Nephron (organoid): ENCODE measurements around the gene MTARC1.
A peak's percentile ranks its signal among the peaks of the same experiment; 100 is the strongest.

Experiments used
- H3K27ac Mint-ChIP-seq, 3 experiments: 2 replicates each; pipeline ENCODE4 v1.8.0; 2020; ENCODE audit warnings: mixed read lengths in 3 of 3, mild to moderate bottlenecking in 2 of 3, moderate library complexity in 1 of 3
- H3K27me3 Mint-ChIP-seq: 2 replicates; pipeline ENCODE4 v1.8.0; 2021; ENCODE audit warnings: low read depth, mild to moderate bottlenecking, moderate library complexity, mixed read lengths
- H3K36me3 Mint-ChIP-seq: 2 replicates; pipeline ENCODE4 v1.8.0; 2020; ENCODE audit warnings: low read depth, mixed read lengths
- H3K4me1 Mint-ChIP-seq: 2 replicates; pipeline ENCODE4 v1.8.0; 2020; ENCODE audit warnings: mixed read lengths
- H3K4me3 Mint-ChIP-seq, 3 experiments: 2 replicates each; pipeline ENCODE4 v1.8.0; 2020; ENCODE audit warnings: mild to moderate bottlenecking in 3 of 3, mixed read lengths in 3 of 3, moderate library complexity in 2 of 3
- H3K9me3 Mint-ChIP-seq: 2 replicates; pipeline ENCODE4 v1.8.0; 2020; ENCODE audit warnings: mixed read lengths
- CTCF ChIP-seq, 3 experiments: fragments of 200-600 bp; sonication (generic); IDR thresholded peaks; one replicate each; pipeline ENCODE4 v1.5.0; 2021; ENCODE audit warnings: antibody characterized with exemption in 3 of 3; ENCODE audit not compliant: unreplicated experiment in 3 of 3

MTARC1 gene

GRCh38 chr1:220770245-220770913 is 16.3 kb upstream of the MTARC1 start:
- H3K27ac Mint-ChIP-seq: no peak overlapping the region
- TF ChIP-seq CTCF (IDR thresholded peaks at IDR 0.05; ENCODE audit: unreplicated experiment in 3 of 3): no peak
- no peak overlapping the region for H3K4me3 Mint-ChIP-seq
- H3K4me1 Mint-ChIP-seq: peaks cover 9% of the 10 kb centered on the region
- no peaks in the 10 kb centered on the region for H3K36me3 Mint-ChIP-seq
- H3K27me3 Mint-ChIP-seq: no peaks in the 10 kb centered on the region
- no peaks in the 10 kb centered on the region for H3K9me3 Mint-ChIP-seq

GRCh38 chr1:220772846-220773245 is 13.9 kb upstream of the MTARC1 start:
- H3K4me1 Mint-ChIP-seq: peaks cover 3% of the 10 kb centered on the region
- H3K27me3 Mint-ChIP-seq: no peaks in the 10 kb centered on the region
- H3K9me3 Mint-ChIP-seq: no peaks in the 10 kb centered on the region
- H3K27ac Mint-ChIP-seq: no peak overlapping the region
- TF ChIP-seq CTCF (IDR thresholded peaks at IDR 0.05; ENCODE audit: unreplicated experiment in 3 of 3): no peak
- no peaks in the 10 kb centered on the region for H3K36me3 Mint-ChIP-seq
- H3K4me3 Mint-ChIP-seq: no peak overlapping the region

GRCh38 chr1:220775240-220775853 is 11.4 kb upstream of the MTARC1 start:
- Mint-ChIP-seq H3K27me3 (no peaks in the 10 kb centered on the region), H3K27ac (no peak overlapping the region), H3K4me1 (no peaks in the 10 kb centered on the region), H3K36me3 (no peaks in the 10 kb centered on the region), H3K4me3 (no peak overlapping the region), H3K9me3 (no peaks in the 10 kb centered on the region)
- peak; percentile 68 to 73 (median 68) for TF ChIP-seq CTCF (IDR thresholded peaks at IDR 0.05; ENCODE audit: unreplicated experiment in 3 of 3)

- no peak for TF ChIP-seq CTCF (IDR thresholded peaks at IDR 0.05; ENCODE audit: unreplicated experiment in 3 of 3)
- Mint-ChIP-seq H3K4me1 (no peaks in the 10 kb centered on the region), H3K9me3 (no peaks in the 10 kb centered on the region), H3K27me3 (no peaks in the 10 kb centered on the region), H3K27ac (no peak overlapping the region), H3K4me3 (no peak overlapping the region), H3K36me3 (no peaks in the 10 kb centered on the region)
These were observed 10.5 kb upstream of the MTARC1 start for GRCh38 chr1:220776254-220776653.

- no peaks in the 10 kb centered on the region for H3K9me3 Mint-ChIP-seq
- H3K36me3 Mint-ChIP-seq: no peaks in the 10 kb centered on the region
- no peaks in the 10 kb centered on the region for H3K27me3 Mint-ChIP-seq
- TF ChIP-seq CTCF (IDR thresholded peaks at IDR 0.05; ENCODE audit: unreplicated experiment in 3 of 3): peak; percentile 89 to 95 (median 93)
- H3K27ac Mint-ChIP-seq: no peak overlapping the region
- no peaks in the 10 kb centered on the region for H3K4me1 Mint-ChIP-seq
- H3K4me3 Mint-ChIP-seq: no peak overlapping the region
These were observed 9.9 kb upstream of the MTARC1 start for GRCh38 chr1:220776720-220777326.
